ENCODE measurements around the gene MTPN.
A peak's percentile ranks its signal among the peaks of the same experiment; 100 is the strongest.

The MTPN gene, protein sequence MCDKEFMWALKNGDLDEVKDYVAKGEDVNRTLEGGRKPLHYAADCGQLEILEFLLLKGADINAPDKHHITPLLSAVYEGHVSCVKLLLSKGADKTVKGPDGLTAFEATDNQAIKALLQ

DNA sequence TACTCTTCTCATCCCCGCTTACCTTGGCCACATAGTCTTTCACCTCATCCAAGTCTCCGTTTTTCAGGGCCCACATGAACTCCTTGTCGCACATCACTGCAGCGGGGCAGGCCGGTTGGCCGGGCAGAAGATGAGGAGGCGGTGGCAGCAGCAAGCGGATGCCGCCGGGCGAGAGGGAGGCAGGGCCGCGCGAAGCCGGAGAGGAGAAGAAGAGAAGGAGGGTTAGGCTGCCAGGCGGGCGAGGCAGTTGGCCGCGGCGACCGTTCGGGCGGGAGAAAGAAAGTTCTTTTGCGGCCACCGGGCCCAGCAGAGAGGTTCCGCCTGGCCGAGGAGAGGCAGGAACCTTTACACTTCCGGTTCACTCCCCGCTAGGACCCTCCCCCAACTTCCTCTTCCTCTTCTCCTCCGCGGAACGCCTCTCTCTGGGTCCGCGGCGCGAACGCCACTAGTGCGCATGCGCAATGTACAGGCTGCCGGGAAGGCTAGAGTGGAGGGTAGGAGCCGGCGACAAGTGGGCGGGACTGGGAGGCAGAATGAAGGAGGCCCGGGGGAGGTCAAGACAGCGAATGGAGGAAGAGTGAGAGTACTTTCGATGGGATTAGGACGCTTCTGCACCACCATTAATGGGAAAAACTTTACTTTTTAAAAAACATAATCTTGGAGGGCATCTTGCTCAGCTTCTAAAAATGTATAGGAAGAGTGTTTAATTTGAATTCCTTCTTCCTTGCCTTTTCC, at the start of gene MTPN:
Gene MTPN, minus strand, starts transcription at position 353 of the 735 bp plus-strand sequence. Its CDS starts 259 bp downstream, at position 94.
- peak; percentile 97 for DNase-seq (ENCODE audit: low spot score)

DNA sequence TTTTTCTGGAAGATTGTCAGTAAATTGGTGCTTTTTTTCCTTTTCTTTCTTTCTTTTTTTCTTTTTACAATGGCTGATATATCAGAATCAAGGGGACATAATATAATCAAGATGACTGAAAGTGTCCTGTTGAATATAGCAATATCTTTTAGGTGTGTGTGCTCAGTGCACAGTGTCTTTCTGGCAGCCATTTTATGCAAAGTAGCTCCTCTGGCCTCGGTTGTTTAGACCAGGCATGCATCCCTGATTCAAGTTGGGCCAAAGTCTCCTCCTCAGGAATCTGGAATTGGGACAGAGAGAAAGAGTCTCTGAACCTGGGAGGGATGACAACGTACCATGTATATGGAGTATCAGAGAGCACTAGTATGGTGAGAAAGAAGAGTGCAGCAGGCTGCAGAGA, 49.0 kb upstream of the MTPN start:
- DNase-seq (ENCODE audit: low spot score), result no peak

DNA sequence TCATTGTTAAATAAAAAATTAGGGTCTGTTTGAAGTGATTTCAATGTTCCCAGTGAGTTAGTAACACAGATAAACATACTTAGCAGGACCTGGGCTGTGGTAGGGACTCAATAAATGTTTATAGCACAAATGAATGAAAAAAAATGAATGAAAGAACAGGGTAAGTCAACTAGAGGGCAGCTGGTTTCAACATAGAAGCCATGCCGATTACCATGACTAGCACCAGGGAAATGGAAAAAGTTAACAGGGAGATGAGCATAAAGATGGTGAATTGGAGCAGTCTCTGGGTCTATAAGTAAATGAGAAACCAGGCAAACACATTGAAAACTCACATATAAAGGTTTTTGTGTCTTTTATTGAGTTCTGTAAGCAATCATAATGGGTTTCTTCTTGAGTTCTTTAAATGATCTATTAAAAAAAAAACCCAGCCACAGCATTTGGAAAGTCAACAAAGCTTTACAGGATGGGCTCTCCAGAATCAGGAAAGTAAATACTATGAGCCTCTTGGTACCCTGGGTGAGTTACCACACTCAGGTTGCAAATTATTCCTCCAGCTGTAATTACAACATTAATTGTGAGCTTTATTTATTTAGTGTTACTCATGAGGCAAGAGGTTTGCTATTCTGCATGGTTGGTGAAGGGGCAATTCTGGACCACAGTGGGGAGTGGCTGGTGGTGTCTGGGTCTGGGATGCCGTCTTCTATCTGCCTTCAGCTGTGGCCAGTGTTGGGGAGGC, 46.1 kb upstream of the MTPN start:
- no peak for DNase-seq (ENCODE audit: low spot score)

DNA sequence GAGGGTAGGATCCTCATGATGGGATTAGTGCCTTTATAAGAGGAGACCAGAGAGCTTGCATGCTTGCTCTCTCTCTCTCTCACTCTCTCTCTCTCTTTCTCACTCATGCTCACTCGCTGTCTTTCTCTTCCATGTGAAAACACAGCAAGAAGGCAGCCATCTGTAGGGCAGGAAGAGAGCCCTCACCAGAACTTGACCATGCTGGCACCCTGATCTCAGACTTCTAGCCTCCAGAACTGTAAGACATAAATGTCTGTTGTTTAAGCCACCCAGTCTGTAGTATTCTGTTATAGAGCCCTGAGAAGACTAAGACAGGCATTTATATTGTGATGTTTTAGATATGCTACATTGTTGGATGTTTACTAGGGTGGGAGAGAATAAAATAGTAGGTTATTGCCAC, 43.4 kb upstream of the MTPN start:
- no peak for DNase-seq (ENCODE audit: low spot score)

DNA sequence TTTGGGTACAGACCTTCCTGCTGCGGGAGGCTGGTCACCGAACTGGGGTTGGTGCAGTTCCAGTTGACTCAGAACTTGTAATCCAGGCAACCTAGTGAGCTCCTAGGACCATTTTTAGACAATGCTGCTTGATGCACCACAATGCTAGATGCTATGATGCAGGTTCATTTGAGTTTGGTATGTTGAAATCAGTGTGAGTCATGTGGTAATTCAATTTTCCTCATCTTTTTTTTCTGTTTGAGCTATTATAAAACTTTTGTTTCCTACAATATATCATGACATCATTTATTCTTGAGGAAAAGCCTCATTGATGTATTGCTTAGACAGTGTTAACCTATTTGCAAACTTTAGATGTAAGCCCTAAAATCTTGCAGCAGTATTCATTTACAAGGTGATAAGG, 40.9 kb upstream of the MTPN start:
- DNase-seq (ENCODE audit: low spot score), result no peak

DNA sequence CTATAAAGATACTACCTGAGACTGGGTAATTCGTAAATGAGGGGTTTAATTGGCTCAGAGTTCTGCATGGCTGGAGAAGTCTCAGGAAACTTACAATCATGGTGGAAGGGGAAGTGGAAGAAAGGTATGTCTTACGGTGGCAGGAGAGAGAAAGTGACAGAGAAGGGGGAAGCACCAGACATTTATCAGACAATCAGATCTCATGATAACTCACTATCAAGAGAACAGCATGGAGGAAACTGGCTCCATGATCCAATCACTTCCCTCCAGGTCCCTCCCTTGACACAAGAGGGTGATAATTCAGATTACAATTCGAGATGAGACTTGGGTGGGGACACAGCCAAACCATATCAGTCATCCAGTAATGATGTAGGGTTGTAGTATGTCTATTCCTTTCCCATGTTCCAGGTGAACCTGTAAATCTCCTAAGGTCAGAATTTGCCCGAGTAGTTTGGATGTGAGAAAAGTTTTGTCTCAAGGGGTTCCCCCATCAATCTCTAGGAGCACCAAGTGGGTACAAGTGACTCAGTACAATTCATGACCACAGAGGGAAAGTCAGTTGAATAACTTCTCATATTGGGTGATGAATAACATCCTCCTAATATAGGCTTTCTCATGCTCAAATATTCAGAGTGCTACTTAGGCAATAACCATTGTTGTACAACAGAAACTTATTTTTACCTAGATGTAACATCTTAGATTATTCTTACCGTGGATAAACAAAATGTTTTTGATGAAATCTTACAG, 39.7 kb upstream of the MTPN start:
- DNase-seq (ENCODE audit: low spot score), result no peak

DNA sequence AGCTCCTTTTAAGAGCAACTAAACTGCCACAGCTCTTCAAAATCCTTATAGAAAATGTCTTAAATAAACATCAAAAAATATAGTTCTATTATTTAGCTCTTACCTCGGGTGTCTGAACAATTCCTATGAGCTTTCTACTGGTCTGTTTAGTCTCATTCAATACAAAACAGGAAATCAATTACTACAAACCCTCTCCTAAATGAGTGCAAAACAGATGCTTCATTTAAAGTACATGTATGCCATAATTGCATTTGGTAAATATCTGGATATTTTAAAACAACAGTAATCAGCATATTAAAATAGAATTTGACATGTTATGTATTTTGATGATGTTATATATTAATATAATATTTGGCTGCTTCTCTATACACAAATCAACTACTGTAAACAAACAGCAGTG, 38.5 kb upstream of the MTPN start:
- DNase-seq (ENCODE audit: low spot score), result no peak

DNA sequence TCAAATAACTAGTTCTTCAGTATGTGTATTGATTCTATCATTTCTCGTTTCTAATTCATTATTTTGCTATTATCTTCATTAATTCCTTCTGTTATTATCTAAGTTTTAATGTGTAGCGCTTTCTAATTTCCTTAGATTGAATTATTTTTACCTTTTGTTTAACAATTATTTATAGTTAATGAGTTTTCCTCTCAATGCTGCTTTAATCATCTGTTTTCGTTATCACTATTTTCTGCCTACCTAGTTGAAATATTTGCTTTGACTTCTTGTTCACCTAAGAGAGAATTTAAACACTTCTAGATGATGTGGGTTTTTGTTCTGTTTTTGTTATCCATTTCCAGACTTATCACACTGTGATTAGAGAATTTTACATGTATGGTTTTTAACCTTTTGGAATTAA, 37.5 kb upstream of the MTPN start:
- DNase-seq (ENCODE audit: low spot score), result no peak

DNA sequence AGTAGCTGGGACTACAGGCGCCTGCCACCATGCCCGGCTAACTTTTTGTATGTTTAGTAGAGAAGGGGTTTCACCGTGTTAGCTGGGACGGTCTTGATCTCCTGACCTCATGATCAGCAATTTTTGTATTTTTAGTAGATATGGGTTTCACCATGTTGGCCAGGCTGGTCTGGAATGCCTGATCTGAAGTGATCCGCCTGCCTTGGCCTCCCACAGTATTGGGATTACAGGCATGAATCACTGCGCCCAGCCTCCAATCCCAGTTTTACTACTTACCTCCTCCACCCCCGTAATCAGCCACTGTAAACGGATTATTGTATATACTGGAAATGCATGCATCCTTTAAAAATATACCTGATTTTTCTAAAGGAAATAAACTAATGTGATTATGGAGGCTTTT, 35.1 kb upstream of the MTPN start:
- DNase-seq (ENCODE audit: low spot score), result no peak

DNA sequence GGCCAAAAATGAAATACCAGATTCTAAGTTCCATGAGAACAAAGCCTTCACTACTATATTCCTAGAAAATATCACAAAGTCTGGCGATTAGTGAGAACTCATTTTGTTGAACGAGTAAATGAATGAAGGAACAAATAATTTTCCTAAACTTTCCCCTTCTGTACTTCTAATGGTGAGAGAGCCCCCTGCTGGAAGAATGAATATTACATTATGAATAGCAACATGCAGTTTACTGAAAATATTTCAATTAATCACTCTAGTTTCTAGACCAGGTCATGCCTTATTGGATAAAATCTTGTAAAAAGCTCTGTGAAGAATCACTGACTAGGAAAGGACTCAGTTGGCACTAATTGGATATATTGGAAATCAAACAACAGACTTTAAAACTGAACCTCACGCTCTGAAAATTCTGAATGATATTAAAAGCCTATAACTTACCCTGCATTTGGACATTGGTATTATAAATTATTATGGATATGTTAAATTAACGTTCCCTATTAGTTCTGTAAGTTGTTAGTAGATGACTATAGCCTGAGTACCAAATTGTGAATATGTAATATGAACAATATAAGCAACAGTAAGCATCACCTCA, 32.4 kb upstream of the MTPN start:
- peak; percentile 23 for DNase-seq (ENCODE audit: low spot score)

DNA sequence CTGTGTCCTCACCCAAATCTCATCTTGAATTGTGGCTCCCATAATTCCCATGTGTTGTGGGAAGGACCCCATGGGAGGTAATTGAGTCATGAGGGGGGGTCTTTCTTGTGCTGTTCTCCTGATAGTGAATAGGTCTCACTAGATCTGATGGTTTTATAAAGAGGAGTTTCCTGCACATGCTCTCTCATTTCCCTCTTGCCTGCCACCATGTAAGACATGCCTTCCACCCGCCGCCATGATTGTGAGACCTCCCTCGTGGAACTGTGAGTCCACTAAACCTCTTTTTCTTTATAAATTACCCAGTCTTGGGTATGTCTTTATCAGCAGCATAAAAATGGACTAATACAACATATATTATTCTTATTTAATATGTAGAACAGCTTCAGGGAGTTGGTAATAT, 29.0 kb upstream of the MTPN start:
- no peak for DNase-seq (ENCODE audit: low spot score)

DNA sequence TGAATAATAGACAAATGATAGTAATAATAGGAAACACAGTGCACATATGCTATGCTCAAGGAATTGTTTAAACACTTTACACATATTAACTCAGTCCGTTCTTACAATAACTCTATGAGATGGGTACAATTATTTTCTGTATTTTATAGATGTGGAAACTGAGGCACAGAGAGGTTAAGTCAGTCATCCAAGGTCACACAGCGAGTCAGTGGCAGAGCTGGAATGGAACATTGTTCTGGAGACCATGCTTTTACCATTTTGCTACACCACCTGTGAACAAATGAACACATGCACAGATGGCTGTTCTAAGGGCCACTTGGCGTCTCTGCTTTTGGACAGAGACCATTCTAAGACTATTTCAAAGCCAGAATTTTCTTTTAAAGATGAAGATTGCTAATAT, 26.9 kb upstream of the MTPN start:
- no peak for DNase-seq (ENCODE audit: low spot score)

DNA sequence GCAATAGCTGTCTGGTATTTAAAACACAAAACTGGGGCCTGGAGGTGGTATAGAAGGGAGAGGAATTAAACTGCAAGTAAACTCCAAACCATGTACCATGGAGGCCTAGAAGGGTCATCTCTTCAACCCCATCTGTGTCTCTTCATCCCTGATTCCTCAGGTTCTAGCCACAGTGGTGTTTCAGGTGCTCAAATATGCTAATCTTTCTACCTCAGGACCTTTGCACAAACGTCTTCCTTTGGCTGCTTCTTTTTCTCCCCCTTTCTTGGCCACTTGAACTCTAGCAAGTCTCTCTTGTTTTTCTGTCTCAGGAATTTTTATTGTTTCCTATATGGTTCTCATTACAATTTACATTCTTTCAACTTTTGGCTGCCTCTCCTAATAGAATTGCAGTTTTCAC, 25.6 kb upstream of the MTPN start:
- no peak for DNase-seq (ENCODE audit: low spot score)

DNA sequence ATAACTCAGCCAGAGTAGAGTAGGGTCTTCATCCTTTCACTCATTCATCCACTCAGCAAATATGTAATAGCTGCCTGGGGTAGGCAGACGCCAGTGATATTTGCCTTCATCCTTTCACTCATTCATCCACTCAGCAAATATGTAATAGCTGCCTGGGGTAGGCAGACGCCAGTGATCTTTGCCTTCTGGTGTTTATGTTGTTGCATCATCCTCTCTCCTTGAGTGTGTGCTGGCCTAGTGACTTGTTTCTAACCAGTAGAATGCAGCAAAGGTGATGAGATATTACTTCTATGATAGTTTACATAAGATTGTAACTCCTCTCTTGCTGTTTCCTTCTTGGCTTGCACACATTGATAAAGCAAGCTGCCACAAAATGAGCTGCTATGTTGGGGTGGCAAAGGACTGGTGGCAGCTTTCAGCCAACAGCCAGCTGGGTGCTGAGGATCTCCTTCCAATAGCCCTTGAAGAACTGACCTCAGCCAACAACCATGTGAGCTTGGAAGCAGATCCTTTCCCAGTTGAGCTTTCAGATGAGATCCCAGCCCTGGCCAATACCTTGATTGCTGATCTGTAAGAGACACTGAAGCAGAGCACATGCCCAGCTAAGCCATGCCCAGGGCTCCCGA, 23.2 kb upstream of the MTPN start:
- no peak for DNase-seq (ENCODE audit: low spot score)

DNA sequence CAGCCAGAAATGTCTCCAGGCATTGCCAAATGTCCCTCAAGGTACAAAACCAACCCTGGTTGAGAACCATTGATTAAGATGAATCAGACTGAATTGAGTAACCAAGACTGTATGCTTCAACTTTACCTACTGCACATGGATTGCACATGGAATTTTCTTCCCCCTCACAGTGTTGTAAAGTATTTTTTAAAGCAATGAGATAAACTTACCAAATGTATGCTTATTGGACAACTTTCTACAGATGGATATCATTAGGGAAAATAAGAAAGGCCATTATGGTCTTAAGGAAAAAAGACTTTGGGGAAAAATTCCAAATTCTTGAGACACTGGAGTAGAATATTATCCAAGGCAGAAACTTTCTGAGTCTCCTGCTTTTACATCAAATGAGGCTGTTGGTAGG, 20.9 kb upstream of the MTPN start:
- DNase-seq (ENCODE audit: low spot score), result no peak

DNA sequence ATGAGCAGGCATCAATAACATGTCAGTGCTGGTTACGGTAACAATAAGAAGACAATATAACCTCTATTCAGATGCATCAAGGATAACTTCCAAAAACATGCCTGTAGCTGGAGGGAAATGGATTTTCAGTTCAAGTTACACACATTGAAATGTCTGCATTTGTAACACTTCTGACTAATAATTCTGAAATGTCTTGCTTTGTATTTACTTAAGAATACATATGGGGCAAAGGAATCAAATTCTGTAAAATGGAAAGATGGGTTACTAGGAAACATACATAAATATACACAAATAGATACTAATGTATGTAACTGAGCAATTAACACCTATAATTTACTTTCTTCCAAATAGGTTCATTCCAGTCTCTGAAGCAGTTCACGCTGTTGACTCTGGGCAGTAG, 18.6 kb upstream of the MTPN start:
- DNase-seq (ENCODE audit: low spot score), result no peak

DNA sequence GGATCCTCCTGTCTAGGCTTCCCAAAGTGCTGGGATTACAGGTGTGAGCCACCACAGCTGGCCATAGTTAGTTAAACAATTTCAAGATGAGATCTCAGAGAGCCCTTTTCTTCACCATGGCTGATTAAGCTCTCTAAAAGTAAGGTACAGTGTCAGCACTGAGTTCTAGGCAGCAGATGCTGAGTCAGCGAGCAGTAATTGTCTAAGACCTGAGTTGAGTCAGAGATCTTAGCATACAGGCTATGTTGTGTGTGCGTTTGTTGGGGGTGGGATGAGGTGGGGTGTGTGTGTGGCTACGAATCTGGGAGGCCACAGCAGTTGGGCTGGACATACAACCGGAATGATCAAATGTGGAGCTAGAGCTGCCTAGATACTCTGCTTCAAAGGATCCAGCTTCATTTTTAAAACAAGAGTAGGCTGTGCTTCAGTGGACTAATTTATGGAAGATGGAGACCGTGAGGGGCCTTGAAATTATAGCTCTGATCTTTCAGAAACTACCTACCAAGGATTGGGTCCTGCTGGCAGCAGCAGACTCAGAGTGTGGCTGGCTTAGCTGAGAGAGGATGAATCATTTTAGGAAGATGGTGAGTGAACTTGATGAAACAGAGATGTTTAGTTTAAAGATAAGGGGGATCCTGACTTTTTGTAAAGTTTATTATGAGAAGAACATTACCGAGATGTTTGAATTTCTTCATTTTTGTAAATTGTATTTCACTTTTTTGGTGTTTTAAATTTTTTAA, 17.5 kb upstream of the MTPN start:
- no peak for DNase-seq (ENCODE audit: low spot score)

DNA sequence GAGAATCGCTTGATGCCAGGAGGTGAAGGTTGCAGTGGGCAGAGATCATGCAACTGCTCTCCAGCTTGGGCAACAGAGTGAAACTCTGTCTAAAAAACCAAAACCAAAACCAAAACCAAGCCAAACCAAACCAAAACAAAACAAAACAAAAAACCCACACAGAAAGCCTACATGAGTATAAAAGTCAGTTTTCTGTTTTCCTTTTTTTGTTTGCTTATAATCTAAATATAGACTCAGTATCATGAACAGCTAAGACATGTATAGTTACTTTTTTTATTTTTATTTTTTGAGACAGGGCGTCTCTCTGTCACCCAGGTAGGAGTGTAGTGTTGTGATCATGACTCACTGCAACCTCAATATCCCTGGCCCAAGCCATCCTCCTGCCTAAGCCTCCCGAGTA, 16.8 kb upstream of the MTPN start:
- DNase-seq (ENCODE audit: low spot score), result no peak

DNA sequence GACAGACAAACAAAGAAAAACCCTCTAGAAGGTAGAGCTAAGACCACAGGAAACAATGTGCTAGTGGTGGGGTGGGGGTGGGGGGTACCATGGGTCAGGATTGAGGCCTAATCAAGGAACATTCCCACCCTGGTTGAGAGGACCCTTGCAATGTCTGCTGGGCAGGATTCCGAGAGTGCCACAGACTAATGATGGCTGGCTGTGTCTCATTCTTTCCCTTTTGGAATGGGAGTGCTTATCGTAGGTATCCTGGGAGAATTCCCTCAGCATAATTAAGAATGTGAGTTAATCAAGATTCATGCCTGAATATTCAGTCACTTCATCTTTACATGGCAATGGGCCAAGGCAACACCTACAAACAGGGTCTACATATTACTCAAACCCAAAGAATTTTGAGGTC, 14.7 kb upstream of the MTPN start:
- DNase-seq (ENCODE audit: low spot score), result no peak

DNA sequence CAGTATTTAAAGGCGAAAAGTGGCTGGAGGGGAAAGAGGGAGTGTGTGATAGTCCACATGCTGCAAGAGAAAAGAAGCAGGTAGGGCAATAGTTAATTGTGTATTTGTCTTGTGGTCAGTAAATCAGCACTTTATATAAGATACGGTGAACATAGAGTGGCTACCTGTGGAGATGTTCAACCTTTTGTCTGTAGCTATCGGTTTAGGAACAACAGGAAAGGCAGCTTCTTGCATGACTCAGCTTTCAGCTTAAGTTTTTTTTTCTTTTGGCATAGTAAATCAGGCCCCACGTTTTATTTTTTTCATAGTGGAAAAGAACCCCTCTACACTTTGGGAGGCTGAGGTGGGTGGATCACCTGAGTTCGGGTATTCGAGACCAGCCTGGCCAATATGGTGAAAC, 14.2 kb upstream of the MTPN start:
- no peak for DNase-seq (ENCODE audit: low spot score)

DNA sequence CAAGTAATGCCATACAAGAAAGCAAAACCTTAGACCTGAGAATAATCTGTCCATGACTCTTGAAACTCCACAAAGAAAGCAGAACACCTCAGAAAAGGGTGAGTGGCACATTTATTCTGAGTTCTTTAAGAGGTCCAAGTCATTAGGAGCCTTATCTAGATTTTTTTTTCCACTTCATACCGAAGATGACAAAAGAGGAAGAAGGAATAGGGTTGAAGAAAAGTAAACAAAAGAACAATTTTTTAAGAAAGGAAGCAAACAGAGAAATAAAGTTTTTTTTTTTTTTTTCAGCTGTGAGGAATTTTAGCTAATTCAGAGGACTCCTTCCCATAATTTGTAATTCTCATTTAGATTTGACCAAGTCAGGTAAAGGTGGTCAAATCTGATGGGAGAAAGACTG, 13.1 kb upstream of the MTPN start:
- no peak for DNase-seq (ENCODE audit: low spot score)
